ENCODE measurements around the gene ARMC9.

DNA sequence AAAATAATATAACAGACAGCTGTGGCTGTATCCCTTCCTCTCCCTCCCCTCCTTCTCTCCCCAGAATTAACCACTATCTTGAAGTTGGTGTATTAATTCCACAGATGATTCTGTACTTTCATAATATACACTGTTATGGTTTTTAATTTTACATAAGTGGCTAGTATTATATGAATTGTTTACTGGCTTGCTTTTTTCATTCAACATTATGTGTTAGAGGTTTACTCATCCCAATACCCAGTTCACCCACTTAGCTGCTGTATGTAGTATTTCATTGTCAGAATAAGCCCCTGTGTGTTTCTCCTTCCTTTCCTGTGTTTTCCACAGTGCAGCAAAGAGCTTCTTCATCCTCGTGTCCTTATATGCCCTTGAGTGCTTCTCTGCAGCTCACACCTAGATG is 121.4 kb downstream of the ARMC9 start:
- TF ChIP-seq, protein P1, sequence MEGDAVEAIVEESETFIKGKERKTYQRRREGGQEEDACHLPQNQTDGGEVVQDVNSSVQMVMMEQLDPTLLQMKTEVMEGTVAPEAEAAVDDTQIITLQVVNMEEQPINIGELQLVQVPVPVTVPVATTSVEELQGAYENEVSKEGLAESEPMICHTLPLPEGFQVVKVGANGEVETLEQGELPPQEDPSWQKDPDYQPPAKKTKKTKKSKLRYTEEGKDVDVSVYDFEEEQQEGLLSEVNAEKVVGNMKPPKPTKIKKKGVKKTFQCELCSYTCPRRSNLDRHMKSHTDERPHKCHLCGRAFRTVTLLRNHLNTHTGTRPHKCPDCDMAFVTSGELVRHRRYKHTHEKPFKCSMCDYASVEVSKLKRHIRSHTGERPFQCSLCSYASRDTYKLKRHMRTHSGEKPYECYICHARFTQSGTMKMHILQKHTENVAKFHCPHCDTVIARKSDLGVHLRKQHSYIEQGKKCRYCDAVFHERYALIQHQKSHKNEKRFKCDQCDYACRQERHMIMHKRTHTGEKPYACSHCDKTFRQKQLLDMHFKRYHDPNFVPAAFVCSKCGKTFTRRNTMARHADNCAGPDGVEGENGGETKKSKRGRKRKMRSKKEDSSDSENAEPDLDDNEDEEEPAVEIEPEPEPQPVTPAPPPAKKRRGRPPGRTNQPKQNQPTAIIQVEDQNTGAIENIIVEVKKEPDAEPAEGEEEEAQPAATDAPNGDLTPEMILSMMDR (IDR thresholded peaks at IDR 0.05 in 2 of 3, conservative IDR thresholded peaks at IDR 0.05 in 1 of 3; ENCODE audit: borderline replicate concordance in 1 of 3, insufficient read depth in 1 of 3, low read depth in 2 of 3, low read length in 2 of 3) = no peak
- TF ChIP-seq SRF (IDR thresholded peaks at IDR 0.05; ENCODE audit: low read depth) = no peak
- no peak for TF ChIP-seq YY1 (IDR thresholded peaks at IDR 0.05; ENCODE audit: extremely low read depth, insufficient replicate concordance, low read depth, low read length)
- TF ChIP-seq CEBPB (IDR thresholded peaks at IDR 0.05; ENCODE audit: low read depth) = no peak
- no peak for TF ChIP-seq SIN3A (IDR thresholded peaks at IDR 0.05; ENCODE audit: low read depth)
- TF ChIP-seq POLR2AphosphoS5 (IDR thresholded peaks at IDR 0.05; ENCODE audit: low read depth, low read length) = no peak
- no peak for TF ChIP-seq RAD21 (IDR thresholded peaks at IDR 0.05; ENCODE audit: low read depth)
- TF ChIP-seq EGR1 (IDR thresholded peaks at IDR 0.05; ENCODE audit: low read depth) = no peak
- TF ChIP-seq, protein P2, sequence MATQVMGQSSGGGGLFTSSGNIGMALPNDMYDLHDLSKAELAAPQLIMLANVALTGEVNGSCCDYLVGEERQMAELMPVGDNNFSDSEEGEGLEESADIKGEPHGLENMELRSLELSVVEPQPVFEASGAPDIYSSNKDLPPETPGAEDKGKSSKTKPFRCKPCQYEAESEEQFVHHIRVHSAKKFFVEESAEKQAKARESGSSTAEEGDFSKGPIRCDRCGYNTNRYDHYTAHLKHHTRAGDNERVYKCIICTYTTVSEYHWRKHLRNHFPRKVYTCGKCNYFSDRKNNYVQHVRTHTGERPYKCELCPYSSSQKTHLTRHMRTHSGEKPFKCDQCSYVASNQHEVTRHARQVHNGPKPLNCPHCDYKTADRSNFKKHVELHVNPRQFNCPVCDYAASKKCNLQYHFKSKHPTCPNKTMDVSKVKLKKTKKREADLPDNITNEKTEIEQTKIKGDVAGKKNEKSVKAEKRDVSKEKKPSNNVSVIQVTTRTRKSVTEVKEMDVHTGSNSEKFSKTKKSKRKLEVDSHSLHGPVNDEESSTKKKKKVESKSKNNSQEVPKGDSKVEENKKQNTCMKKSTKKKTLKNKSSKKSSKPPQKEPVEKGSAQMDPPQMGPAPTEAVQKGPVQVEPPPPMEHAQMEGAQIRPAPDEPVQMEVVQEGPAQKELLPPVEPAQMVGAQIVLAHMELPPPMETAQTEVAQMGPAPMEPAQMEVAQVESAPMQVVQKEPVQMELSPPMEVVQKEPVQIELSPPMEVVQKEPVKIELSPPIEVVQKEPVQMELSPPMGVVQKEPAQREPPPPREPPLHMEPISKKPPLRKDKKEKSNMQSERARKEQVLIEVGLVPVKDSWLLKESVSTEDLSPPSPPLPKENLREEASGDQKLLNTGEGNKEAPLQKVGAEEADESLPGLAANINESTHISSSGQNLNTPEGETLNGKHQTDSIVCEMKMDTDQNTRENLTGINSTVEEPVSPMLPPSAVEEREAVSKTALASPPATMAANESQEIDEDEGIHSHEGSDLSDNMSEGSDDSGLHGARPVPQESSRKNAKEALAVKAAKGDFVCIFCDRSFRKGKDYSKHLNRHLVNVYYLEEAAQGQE (IDR thresholded peaks at IDR 0.05; ENCODE audit: low read depth) = no peak
- no peak for TF ChIP-seq POLR2A (IDR thresholded peaks at IDR 0.05; ENCODE audit: borderline replicate concordance, extremely low read depth, insufficient read depth, insufficient read length)
- no peak for TF ChIP-seq EZH2 (IDR thresholded peaks at IDR 0.05)
- no peak for TF ChIP-seq EZH2phosphoT487 (IDR thresholded peaks at IDR 0.05; ENCODE audit: borderline replicate concordance)
- no peak for TF ChIP-seq TCF7L2 (IDR thresholded peaks at IDR 0.05; ENCODE audit: borderline replicate concordance, extremely low read depth, insufficient read depth, insufficient read length)
- no peak for TF ChIP-seq JUND (IDR thresholded peaks at IDR 0.05)
